Lower leg skin (tissue), 3 donors: ENCODE data around the gene ELOA.

ENCODE experiments used
- POLR2A ChIP-seq, 2 donors: fragments of 450-650 bp; IDR thresholded peaks; one replicate each; pipeline ENCODE4 v1.6.1; 2016 to 2017; ENCODE audit warnings: antibody characterized with exemption in 2 of 2, mild to moderate bottlenecking in 1 of 2, moderate library complexity in 1 of 2
- TF ChIP-seq, protein P1 (sequence below), 3 donors: fragments of 450-650 bp; IDR thresholded peaks; one replicate each; pipeline ENCODE4 v1.5.1; 2016; ENCODE audit warnings: antibody characterized with exemption in 3 of 3, mild to moderate bottlenecking in 3 of 3, moderate library complexity in 2 of 3

DNA sequence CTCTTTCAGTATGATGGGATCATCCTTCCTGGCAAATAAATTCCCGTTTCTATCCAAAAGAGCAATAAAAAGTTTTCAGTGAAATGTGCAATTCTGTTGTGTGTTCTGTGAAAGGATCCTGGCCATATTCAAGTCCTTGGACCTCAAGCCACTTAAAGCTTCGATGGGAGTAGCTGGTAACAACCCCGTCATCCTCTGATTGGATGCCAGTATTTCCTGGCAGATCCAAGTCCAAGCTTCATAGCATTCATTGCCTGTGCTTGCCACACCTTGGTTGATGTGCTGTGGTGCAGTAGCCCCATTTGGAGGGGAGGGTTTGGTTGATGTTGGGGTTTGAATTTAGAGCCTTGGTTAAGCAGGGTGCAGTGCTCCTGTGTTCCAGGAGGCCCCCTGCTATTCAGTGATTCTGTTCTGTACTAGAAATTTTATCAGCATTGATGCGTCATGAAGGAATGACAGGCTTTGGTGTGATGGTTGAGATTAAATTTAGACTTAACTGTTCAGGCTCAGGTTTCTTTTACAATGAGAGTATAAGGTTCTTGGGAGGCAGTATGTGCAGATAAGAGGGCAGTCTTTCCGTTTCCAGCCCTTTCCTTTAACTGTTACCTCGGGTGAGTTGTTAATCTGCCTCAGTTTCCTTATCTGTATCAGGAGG lies 46.8 kb upstream of the ELOA start:
- TF ChIP-seq POLR2A (IDR thresholded peaks at IDR 0.05): no peak
- TF ChIP-seq, protein P1, sequence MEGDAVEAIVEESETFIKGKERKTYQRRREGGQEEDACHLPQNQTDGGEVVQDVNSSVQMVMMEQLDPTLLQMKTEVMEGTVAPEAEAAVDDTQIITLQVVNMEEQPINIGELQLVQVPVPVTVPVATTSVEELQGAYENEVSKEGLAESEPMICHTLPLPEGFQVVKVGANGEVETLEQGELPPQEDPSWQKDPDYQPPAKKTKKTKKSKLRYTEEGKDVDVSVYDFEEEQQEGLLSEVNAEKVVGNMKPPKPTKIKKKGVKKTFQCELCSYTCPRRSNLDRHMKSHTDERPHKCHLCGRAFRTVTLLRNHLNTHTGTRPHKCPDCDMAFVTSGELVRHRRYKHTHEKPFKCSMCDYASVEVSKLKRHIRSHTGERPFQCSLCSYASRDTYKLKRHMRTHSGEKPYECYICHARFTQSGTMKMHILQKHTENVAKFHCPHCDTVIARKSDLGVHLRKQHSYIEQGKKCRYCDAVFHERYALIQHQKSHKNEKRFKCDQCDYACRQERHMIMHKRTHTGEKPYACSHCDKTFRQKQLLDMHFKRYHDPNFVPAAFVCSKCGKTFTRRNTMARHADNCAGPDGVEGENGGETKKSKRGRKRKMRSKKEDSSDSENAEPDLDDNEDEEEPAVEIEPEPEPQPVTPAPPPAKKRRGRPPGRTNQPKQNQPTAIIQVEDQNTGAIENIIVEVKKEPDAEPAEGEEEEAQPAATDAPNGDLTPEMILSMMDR (IDR thresholded peaks at IDR 0.05): no peak
